Right ventricle myocardium inferior (tissue), 1 donor: ENCODE data around the gene HNRNPDL. TPM values are rescaled to one million over a fixed set of nuclear protein-coding genes. Genes with fewer than 3 reads are reported as not detected.
"Not testable (repeated sequence)": the region's sequence is repeated elsewhere in the genome, so short reads cannot be mapped to it uniquely, and the experiment has no call there.

Experiments
- ATAC-seq: fragments of 200-7000 bp; cut with Tn5 transposase; one replicate; pipeline ENCODE4 v1.9.1; 2020; ENCODE audit warnings: mild to moderate bottlenecking, moderate library complexity
- DNase-seq: peaks from one replicate; pipeline ENCODE4 v3.0.0; 2021; ENCODE audit errors: missing footprints
- intact Hi-C: fragments of 100-400 bp; cut with DNase I; formaldehyde crosslinking; loops from one replicate; pipeline ENCODE4 v1.11.0; 2022
- long read RNA-seq: library from polyadenylated mRNA; unstranded; transcript quantifications from one replicate; pipeline ENCODE4 v2.0.0, GENCODE V29; 2021
- total RNA-seq: library from RNA; stranded (reverse); fragmentation: NEBNext Ultra II Directional; extraction: Animal tissue kit (Norgen Biotek cat#: 25700); gene quantifications from one replicate; pipeline ENCODE4 v1.2.1, GENCODE V29; 2021
- donor health status: DM: no; HTN: yes; CAD: no; lungs with severe emphysema.

Gene HNRNPDL
- 103 TPM for total RNA-seq
- long read RNA-seq, transcript HNRNPDL-201 (8 exons, 3,781 nt), result major isoform, 33 of 62 reads
- long read RNA-seq, transcript HNRNPDL-204 (7 exons, 2,404 nt), result minor isoform, 11 of 62 reads
- long read RNA-seq, transcript HNRNPDL-202 (9 exons, 1,402 nt), result minor isoform, 7 of 62 reads
- long read RNA-seq, partial matches to known transcripts, result 7 of 62 reads
- long read RNA-seq, other reads (novel, unspliced or antisense), result 4 of 62 reads

DNA sequence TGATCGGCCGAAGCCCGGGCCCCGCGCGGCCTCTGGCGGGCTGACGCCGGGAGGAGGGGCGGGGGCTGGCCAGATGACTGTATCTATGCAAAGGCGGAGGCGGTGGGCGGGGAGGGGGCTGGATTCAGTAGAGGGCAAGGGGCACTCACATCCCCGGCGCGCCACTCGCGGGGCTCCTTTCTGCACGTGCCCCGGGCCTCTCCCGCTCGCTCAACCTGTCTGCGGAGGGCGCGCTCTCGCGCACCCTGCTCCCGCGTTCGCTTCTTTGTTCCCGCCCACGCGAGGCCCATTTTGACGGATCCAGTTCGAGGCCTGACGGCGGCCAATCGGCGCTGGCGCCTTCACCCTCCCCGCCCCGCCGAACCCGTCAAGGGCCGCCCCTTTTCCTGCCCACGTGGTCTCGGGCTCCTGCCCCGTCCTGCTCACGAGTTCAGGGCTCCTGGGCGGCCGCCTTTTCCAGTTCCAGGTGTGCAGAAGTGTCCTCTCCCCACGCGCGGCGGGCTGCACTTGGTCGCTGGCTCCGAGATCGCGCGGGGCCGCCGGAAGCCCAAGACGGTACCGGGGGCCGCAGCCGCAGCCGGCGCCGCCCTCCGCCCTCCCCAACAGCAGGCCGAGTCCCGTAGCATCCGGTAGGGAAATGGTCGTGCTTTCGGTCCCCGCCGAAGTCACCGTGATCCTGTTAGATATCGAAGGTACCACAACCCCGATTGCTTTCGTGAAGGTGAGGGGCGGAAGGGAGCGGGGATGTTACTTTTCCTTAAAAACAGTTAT lies at the start of gene HNRNPDL, which contains the start of gene ENOPH1:
Gene HNRNPDL, minus strand, starts transcription at position 270 of the 771 bp plus-strand sequence. CDS start 772 bp downstream, outside the sequence.
Gene ENOPH1, plus strand, starts transcription at position 398 of the 771 bp plus-strand sequence. Its CDS starts 240 bp downstream, at position 638.
- DNase-seq (peak; percentile 98), ATAC-seq (peak; percentile 90)
- intact Hi-C loops, result loop anchor here (1.0 to 2.0 kb wide), 2 partner anchors 146 to 470 kb away; partner anchors contain the start of gene THAP9

DNA sequence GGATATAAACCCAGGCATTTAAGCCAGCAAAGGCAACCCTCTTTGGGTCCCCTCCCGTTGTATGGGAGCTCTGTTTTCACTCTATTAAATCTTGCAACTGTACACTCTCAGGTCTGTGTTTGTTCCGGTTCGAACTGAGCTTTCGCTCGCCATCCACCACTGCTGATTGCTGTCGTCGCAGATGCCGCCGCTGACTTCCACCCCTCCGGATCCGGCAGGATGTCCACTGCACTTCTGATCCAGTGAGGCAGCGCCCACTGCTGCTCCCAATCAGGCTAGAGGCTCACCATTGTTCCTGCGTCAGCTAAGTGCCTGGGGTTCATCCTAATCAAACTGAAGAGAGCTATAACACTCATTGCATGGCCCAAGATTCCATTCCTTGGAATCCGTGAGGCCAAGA lies 49.3 kb upstream of the HNRNPDL start:
- DNase-seq, result no peak
- ATAC-seq, result no peak
- intact Hi-C loops, result no loop called here

DNA sequence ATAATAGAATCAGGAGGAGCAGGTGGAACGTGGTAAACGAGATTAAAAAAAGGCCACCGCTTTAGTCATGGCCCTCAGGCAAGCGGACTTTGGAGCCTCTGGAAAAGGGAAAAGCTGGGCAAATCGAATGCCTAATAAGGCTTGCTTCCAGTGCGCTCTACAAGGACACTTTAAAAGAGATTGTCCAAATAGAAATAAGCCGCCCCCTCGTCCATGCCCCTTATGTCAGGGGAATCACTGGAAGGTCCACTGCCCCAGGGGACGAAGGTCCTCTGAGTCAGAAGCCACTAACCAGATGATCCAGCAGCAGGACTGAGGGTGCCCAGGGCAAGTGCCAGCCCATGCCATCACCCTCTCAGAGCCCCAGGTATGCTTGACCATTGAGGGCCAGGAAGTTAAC lies 47.2 kb upstream of the HNRNPDL start:
- ATAC-seq, DNase-seq, intact Hi-C loops: not testable (repeated sequence)

DNA sequence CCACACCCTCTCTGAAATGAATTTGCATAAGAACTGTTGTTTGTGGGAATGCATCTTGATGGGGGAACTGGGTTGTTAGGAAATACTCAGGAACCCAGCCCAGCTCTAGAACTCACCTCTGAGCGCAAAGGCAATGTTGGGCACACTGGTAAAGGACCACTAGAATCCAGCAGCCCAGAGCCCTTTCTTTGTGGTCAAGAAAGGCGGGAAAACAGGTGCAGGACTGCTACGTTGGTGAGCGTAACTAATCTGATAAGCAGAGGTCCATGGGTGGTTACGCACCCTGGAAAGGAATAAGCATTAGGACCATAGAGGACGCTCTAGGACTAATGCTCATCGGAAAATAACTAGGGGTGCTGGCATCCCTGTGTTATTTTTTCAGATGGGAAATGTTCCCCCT lies 45.7 kb upstream of the HNRNPDL start:
- intact Hi-C loops, DNase-seq, ATAC-seq: not testable (repeated sequence)

DNA sequence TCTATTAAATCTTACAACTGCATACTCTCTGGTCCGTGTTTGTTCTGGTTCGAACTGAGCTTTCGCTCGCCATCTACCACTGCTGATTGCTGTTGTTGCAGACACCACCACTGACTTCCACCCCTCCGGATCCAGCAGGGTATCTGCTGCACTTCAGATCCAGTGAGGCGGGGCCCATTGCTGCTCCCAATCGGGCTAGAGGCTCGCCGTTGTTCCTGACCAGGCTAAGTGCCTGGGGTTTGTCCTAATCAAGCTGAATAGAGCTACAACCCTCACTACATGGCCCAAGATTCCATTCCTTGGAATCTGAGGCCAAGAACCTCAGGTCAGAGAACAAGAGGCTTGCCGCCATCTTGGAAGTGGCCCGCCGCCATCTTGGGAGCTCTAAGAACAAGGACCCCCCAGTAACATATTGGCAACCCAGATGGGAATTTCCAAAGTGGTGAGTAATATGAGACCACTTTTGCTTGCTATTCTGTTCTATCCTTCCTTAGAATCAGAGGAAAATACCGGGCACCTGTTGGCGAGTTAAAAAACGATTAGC lies 43.4 kb upstream of the HNRNPDL start:
- intact Hi-C loops, result no loop called here

DNA sequence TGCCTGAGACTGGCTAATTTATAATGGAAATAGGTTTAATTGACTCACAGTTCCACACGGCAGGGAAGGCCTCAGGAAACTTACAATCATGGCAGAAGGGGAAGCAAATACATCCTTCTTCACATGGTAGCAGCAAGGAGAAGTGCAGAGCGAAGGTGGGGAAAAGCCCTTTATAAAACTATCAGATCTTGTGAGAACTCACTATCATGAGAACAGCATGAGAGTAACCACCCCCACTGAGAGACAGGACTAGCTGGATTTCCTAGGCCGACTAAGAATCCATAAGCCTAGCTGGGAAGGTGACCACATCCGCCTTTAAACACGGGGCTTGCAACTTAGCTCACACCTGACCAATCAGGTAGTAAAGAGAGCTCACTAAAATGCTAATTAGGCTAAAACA lies 42.8 kb upstream of the HNRNPDL start:
- ATAC-seq, DNase-seq, intact Hi-C loops: not testable (repeated sequence)

More for the DNA sequence above, 43.4 kb upstream of the HNRNPDL start:
- no peak for ATAC-seq
- DNase-seq, result no peak

DNA sequence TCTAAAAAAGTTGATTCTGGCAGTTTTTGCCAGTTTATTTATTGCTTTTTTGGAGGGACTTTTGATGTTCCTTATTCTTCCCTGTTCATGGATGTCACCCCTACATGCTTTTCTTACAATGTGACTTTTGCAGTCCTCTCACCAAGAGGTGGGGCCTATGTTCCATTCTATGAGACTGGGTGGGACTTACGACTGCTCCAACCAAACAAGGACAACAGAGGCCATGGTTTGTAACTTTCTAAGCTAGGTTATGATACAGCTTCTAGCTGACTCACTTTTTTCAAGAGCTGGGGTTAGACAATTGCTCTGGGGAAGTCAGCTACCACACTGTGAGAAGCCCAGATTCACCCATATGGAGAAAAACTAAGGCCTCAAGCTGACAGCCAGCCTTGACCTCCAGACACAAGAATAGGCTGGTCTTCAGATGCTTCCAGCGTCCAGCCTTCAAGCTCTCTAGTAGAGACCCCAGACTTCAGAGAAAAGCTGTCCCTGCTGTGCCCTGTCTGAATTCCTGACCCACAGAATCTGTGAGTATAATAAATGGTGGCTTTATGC lies 39.6 kb upstream of the HNRNPDL start:
- intact Hi-C loops, result loop anchor here (10.0 kb wide), 1 partner anchor 425 kb away; the partner anchor contains the start of gene SEC31A
- ATAC-seq, result peak; percentile 89
- no peak for DNase-seq

DNA sequence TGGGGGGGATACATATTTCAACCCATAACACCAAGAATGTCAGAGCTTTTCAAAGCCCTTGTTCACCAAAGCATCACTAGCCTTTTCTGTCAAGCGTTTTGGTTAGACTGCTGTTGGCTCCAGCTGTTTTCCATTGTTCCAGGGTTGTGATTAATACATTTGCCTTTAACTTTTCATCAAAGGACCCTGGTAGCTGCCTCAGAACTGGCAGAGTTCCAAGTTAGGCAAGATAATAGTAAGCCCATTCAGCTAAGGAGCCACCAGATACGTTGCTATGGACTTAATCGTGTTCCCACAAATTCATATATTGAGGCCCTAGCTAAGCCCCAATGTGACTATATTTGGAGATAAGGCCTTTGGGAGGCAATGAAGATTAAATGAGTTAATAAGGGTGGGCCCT lies 37.2 kb upstream of the HNRNPDL start:
- ATAC-seq (no peak), DNase-seq (no peak)
- intact Hi-C loops, result loop anchor here (10.0 kb wide), 1 partner anchor 427 kb away; the partner anchor contains the start of gene SEC31A

DNA sequence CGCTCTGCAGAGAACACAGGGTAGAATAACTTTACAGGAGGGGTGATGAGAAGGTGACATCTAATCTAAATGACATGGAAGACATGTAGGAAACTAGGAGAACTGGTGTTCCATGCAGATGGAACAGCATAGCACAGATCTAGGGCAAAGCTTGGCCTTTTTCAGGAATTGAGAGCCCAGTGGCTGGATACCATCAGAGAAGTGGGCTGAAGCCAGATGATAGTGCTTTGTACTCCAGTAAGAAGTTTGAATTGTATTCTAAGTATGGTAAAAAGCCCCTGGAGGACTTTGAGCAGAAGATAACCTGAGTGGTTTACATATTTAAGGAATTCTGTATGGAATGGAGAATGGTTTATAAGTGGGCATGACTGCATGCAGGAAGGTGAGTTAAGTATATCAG lies 33.0 kb upstream of the HNRNPDL start:
- ATAC-seq (no peak), DNase-seq (no peak)
- intact Hi-C loops, result loop anchor here (10.0 kb wide), 1 partner anchor 432 kb away; the partner anchor contains the start of gene SEC31A

DNA sequence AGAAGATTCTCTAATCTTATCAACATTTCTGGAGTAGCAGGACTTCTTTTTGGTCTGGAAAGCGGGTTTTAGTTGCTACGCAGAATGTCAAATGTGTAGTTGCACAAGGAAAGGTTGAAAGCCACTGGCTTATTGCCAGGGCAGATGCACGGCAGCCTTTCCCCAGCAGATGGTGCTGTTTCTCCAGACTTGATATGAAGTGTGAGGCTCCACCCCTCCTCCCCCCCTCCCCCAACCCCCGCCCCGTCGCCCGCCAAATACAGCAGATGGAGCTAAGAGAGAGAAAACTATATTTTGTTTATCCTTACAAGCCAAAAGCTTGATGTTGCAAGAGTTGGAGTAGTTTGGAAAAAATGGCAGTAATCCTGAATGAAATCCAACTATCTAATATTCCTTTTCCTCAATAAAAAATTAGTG lies 32.2 kb upstream of the HNRNPDL start:
- DNase-seq (peak; percentile 83), ATAC-seq (peak; percentile 86)
- intact Hi-C loops, result loop anchor here (1.0 to 10.0 kb wide), 3 partner anchors 277 to 798 kb away; partner anchors contain the start of gene SEC31A

DNA sequence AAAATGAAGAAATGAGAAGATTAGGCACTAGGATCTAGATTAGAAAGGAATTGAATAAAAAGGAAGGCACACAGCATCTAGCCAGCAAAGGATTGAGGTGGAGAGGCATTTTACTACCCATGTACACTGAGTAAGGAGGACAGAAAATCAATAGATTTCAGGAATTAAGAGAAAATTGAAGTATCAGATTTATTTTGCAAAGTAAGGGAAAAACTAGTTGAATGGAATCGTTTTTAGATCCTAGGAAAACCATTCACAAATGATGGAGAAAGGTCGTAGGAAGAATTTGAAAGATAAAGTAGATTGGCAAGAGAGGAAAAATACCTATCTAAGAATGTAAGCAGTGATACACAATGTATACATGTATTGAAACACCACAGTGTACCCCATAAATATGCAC lies 31.4 kb upstream of the HNRNPDL start:
- intact Hi-C loops, result loop anchor here (1.0 to 10.0 kb wide), 3 partner anchors 278 to 799 kb away; partner anchors contain the start of gene SEC31A
- ATAC-seq, result no peak
- DNase-seq, result no peak

DNA sequence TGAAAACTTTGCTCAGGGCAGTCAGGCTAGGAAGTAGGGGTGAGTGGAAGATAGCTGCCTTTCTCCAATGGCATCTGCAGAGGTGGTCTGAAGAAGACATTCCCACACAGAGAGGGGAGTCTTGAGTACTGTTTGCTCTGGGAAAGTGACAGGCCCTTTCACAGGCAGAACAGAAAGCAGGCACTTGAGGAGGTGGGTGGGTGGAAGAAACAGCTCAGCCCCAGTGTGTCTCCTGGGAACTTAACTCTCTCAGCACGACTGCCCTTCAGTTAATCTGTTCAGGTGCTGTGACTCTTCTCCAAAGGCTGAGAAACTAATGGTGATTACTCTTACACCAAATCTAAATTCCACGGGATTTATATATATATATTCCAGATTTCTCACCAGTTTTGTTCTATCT lies 28.5 kb upstream of the HNRNPDL start:
- no peak for DNase-seq
- ATAC-seq, result no peak
- intact Hi-C loops, result no loop called here

DNA sequence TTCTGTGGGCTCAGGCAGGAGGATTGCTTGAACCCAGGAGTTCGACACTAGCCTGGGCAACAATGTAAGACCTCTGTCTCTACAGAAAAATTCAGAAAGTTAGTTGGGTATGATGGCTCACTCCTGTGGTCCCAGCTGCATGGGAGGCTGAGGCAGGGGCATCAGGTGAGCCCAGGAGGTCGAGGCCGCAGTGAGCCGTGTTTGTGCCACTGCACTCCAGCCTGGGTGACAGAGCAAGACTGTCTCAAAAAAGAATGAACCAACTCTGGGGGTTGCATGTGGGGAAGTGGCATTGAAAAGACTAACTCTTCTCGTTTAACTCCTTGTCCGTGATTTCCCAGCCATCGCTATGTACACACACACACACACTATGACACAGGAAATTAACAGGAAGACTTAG lies 27.0 kb upstream of the HNRNPDL start:
- ATAC-seq, result no peak

DNA sequence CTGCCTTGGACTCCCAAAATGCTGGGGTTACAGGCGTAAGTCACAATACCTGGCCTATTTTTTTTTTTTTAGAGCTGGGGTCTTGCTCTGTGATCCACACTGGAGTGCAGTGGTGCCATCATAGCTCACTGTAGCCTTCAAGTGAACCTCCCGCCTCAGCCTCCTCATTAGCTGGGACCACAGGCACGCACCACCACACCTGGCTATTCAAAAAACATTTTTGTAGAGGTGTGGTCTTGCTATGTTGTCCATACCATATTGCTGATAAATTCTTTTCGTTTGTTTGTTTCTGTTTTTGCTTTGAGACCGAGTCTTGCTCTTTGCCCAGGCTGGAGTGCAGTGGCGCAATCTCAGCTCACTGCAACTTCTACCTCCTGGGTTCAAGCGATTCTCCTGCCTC lies 21.8 kb upstream of the HNRNPDL start:
- no peak for ATAC-seq
- no peak for DNase-seq
- intact Hi-C loops, result no loop called here

More for the DNA sequence above, 27.0 kb upstream of the HNRNPDL start:
- intact Hi-C loops, result no loop called here
- no peak for DNase-seq

DNA sequence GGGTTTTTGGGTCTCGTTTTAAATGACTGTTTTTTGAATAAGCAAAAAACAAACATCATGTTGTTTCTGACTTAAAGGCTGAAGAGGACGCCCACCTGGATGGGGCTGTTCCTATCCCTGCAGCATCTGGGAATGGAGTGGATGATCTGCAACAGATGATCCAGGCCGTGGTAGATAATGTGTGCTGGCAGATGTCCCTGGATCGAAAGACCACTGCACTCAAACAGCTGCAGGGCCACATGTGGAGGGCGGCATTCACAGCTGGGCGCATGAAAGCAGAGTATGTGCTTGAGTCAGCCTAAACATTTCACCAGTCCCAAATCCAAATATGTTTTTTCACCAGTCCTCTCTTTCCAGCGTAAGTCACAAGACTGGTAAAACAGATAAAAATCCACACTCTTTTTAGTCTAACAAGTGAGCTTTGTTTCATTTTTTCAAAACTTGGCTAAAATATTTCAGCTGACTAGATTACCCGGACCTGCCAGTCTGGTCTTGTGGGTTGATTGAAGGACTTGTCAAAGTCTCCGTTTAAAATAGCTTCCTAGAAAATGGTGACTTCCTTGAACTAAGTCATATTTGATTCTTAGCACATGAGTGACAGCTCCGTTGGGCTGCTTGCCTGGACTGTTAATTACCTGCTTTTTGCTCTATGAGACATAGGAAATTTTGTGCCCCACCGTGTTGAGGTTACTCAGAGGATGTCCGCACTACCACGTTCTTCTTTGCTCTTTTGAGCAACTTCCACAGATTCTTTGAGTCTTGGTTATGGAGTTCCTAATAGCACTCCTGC lies 20.9 kb upstream of the HNRNPDL start:
- no peak for ATAC-seq
- intact Hi-C loops, result no loop called here
- DNase-seq, result no peak

DNA sequence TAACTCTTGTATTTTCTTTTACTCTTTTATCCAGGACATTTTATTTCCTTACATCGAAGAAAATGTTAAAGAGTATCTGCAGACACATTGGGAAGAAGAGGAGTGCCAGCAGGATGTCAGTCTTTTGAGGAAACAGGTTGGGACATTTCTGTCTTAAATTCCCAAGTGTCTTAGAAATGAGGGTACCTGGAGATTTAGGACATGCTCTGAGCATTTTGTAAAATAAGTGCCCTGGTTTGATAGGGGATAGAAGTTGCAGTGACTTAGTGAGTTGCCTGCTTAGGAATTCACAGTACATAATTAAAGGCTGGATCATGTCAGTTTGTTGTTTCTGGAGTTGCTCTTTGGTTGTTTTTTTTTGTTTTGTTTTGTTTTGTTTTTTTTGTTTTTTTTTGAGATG lies 17.6 kb upstream of the HNRNPDL start:
- ATAC-seq (no peak), DNase-seq (no peak)
- intact Hi-C loops, result no loop called here

DNA sequence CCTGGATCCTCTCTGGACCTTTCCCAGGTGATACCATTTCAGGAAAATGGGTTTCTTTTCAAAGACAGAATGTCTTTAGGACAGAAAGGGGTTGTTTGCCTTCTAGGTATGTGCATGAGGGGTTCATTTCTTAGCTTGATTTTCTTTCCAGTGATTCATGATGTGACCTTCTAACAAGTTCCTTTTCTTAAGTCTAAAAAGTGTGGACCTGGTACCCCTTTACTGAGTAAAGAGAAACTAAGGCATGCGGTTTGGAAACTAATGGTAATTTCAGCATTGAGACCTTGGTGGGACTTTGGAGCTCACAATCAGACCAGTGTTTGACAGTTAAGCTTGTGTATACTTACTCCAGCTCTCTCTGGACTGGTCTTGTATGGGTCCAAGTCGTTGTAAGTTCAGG lies 8.8 kb upstream of the HNRNPDL start:
- intact Hi-C loops, result no loop called here
- DNase-seq (no peak), ATAC-seq (no peak)

DNA sequence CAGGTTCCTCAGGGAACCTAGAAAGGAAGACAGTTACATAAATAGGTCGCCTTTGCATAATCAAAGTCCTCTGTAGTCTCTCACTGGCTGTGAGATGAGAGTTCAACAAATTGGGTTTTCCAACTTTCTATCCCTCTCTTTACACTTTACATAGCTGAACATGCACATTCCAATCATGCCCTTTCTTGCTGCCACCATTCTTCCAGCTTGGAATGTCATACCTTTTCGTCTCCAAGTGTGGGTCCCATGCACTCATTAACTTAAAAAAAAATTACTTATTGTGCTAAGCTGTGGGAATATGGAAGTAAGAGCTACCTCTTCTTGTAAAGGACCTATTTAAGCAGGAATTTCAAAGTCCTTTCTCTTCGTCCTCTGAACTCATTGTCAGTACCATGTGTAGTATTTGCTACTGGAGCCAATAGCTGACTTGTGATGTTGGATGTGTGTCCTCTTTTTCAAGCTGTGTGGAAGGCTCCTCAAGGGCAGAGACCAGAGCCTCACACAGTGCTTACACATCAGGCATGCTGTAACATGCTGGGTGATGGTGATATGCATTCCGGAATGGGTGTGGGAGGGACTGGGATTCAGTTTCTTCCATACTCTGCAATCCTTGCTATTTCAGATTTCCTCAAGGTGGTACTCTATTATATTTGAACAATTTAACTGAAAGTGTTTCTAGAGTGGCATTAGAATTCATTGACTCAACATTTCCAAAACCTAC lies 7.2 kb upstream of the HNRNPDL start:
- intact Hi-C loops, result no loop called here
- ATAC-seq (no peak), DNase-seq (no peak)
